ENCODE data around the gene UBC.
"Not testable (repeated sequence)": the region's sequence is repeated elsewhere in the genome, so short reads cannot be mapped to it uniquely, and the experiment has no call there.

The UBC gene

DNA sequence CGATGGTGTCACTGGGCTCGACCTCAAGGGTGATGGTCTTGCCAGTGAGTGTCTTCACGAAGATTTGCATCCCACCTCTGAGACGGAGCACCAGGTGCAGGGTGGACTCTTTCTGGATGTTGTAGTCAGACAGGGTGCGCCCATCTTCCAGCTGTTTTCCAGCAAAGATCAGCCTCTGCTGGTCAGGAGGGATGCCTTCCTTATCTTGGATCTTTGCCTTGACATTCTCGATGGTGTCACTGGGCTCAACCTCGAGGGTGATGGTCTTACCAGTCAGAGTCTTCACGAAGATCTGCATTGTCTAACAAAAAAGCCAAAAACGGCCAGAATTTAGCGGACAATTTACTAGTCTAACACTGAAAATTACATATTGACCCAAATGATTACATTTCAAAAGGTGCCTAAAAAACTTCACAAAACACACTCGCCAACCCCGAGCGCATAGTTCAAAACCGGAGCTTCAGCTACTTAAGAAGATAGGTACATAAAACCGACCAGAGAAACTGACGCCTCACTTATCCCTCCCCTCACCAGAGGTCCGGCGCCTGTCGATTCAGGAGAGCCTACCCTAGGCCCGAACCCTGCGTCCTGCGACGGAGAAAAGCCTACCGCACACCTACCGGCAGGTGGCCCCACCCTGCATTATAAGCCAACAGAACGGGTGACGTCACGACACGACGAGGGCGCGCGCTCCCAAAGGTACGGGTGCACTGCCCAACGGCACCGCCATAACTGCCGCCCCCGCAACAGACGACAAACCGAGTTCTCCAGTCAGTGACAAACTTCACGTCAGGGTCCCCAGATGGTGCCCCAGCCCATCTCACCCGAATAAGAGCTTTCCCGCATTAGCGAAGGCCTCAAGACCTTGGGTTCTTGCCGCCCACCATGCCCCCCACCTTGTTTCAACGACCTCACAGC, 717 bp downstream of the UBC start:
- DNase-seq: peak; percentile 94

- not testable (repeated sequence) for DNase-seq
Observed at GRCh38 chr12:124912529-124913287, 1.7 kb downstream of the UBC start.

- not testable (repeated sequence) for DNase-seq
Observed at GRCh38 chr12:124911521-124911920, 2.9 kb downstream of the UBC start.

GRCh38 chr12:124910561-124911478, 3.6 kb downstream of the UBC start:
- no peak for DNase-seq

GRCh38 chr12:124909831-124910560, 4.5 kb downstream of the UBC start:
- DNase-seq: no peak

DNA sequence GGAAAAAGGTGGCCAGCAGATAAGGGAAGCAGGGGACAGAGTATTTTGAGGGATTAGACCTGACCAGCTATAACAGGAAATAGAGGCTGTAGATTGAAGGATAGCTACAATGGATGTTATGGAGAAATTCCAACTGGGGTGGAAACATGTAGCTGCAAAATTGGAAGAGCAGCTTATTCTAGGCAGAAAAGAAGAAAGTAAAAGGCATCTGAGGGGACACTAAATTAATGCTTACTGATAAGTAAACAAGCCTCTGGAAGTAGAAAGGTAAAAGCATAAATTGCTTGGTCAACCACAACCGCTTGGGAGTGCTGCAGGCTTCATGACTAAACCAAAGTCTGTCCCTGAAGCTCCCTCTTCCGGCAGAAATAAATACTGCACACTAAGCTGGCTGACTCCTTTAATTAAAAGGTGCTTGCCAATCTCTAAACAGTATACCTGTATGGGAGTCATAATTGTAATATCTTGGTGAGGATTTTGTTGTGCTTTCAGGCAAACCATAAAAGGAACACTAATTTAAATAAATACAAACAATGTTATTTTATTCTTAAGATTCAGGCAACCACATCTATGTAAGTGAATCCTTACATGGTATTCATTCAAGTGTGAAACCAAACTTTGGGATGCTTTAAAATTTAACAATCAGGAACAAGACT, 7.7 kb downstream of the UBC start:
- DNase-seq: peak; percentile 87

DNA sequence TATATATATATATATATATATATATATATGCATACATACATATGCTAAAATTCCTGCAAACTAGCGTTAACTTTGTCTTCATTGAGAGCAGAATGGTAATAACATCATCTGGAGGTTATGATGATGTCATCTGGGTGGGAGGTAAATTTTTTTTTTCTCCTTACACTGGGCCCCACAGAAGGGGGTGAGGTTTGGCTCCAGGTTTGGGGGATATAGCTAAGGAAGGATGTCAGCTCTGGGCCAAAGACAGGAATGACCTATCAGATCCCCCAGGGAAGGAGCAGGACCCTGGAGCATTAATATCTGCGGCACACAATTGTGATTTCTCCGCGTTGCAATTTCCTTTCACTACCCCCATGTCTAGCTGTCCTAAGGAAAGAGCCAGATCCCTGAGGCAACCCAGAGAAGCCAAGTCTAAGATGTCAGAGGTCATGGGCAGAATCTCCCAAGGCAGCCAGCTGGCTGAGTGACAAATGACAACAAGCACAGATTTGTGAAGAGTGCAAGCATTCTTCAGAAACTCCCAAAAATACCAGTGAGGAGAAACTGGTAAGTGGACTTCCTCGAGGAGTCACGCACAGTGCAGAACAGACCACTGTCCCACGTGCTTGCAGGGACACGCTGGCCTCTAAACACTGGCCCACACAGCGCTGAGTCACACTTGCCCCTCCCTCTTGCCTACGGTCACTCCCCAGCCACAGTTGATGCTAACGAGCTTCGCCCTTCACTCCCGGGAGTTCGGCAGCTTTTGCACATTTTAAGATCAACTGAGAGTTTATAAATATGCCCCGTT, 9.9 kb downstream of the UBC start:
- DNase-seq: no peak

DNA sequence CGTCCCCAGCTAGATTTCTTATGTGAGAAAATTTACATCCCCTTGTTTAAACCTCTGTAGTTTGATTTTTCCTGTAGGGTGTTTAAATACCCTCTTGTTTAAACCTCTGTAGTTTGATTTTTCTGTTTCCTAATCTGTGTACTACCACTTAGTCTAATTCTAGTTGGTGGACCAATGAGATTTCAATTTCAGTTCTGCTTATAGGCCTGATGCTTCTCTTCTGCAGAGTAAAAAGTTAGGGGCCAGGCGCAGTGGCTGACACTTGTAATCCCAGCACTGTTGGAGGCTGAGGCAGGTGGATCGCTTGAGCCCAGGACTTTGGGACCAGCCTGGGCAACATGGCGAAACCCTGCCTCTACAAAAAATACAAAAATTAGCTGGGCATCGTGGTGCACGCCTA, 11.5 kb downstream of the UBC start:
- DNase-seq: no peak

- DNase-seq: no peak
Observed at GRCh38 chr12:124901003-124901402, 13.4 kb downstream of the UBC start.

GRCh38 chr12:124900345-124900795, 14.1 kb downstream of the UBC start:
- not testable (repeated sequence) for DNase-seq

GRCh38 chr12:124898923-124899294, 15.5 kb downstream of the UBC start:
- DNase-seq: no peak

- DNase-seq: peak; percentile 67
Observed at GRCh38 chr12:124898200-124898922, 16.1 kb downstream of the UBC start.

GRCh38 chr12:124896461-124896860, 18.0 kb downstream of the UBC start:
- DNase-seq: no peak

DNA sequence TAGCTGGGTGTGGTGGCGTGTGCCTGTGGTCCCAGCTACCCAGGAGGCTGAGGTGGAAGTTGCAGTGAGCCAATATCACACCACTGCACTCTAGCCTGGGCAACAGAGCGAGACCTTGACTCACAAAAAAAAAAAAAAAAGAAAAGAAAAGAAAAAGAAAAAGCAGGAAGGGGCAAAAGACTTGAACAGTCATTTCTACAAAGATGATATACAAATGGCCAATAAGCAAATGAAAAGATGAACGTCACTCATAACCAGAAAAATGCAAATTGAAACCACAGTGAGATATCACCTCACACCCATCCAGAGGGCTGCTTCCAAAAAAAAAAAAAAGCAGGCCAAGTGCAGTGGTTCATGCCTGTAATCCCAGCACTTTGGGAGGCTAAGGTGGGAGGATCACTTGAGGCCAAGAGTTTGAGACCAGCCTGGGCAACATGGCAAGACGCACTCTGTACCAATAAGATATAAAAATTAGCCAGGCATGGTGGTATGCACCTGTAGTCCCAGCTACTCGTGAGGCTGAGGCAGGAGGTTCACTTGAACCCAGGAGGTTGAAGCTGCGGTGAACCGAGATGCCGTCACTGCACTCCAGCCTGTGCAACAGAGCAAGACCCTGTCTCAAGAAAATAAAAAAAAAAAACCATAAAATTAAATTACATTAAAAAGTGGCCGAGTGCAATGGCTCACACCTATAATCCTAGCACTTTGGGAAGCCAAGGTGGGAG, 20.5 kb downstream of the UBC start:
- DNase-seq: no peak

DNA sequence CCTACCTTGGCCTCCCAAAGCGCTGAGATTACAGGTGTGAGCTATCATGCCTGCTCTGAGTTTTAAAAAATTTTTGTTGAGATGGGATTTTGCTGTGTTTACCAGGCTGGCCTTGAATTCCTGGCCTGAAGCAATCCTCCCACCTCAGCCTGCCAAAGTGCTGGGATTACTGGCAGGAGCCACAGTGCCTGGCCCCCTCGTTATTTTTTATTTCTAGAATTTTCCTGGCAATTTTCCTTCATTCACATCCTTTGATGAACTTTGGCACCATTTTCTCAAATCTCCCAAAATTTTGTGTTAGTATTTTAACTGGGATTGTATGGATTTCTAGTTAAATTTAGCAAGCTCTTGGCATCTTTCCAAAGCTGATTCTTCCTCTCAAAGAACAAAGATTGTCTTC, 26.2 kb downstream of the UBC start:
- DNase-seq: no peak

- not testable (repeated sequence) for DNase-seq
Observed at GRCh38 chr12:124887766-124888165, 26.7 kb downstream of the UBC start.

DNA sequence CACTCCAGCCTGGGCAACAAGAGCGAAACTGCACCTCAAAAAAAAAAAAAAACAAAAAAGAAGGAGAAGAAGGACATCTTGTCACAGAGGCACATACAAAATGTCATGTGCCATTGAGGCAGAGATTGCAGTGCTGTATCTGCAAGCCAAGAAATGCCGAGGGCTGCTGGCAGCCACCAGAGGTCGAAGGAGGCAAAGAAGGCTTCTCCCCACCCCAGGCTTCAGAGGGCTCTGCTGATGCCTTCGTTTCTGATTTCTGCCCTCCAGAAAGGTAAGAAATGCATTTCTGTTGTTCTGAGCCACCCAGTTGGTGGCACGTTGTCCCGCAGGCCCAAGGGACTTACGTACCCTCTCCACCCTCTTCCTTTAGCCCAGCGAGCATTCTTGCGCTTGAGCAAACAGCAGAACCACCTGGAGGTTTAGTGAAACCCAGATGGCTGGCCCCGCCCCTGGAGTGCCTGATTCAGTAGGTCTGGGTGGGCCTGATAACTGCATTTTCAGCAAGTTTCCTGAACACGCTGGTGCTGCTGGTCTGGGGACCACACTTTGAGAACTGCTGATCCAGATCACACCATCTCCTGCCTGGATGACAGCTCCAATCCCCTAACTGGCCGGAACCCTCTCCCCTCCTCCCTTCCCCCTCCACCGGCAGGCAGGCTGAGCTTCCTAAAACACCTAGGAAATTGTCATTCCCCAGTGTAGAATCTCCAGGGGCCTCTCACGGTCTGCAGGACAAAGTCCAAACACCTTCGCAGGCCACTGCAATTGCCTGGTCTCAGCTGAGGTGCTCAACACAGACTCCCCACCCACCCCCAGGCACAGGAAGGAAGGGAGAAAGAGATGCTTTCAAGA, 29.6 kb downstream of the UBC start:
- no peak for DNase-seq

All from activated naive CD4-positive, alpha-beta T cell treated with Interleukin-2 at 50 U/mL for 16 hours (primary cell).